Kidney glomerular epithelial cell (primary cell): ENCODE data around the gene TMEM145.

ENCODE experiments used
- DNase-seq: peaks from one replicate; lab custom pipeline; 2025; lab: John Stamatoyannopoulos, UW

TMEM145 gene

GRCh38 chr19:42278452-42279154 lies 34.5 kb upstream of the TMEM145 start:
- no peak for DNase-seq

GRCh38 chr19:42279155-42279901 lies 33.8 kb upstream of the TMEM145 start:
- peak; percentile 8 for DNase-seq

GRCh38 chr19:42279902-42280814 lies 33.0 kb upstream of the TMEM145 start:
- DNase-seq = peak; percentile 68

- no peak for DNase-seq
Observed at GRCh38 chr19:42280815-42281145, 32.3 kb upstream of the TMEM145 start.

- DNase-seq = no peak
Observed at GRCh38 chr19:42281146-42281826, 31.8 kb upstream of the TMEM145 start.

GRCh38 chr19:42281827-42282762 lies 31.0 kb upstream of the TMEM145 start:
- peak; percentile 26 for DNase-seq

- DNase-seq = no peak
Observed at GRCh38 chr19:42282819-42283187, 30.3 kb upstream of the TMEM145 start.

- peak; percentile 77 for DNase-seq
Observed at GRCh38 chr19:42283188-42284065, 29.7 kb upstream of the TMEM145 start.

- DNase-seq = peak; percentile 37
Observed at GRCh38 chr19:42284066-42284501, 29.0 kb upstream of the TMEM145 start.

GRCh38 chr19:42284591-42285341 lies 28.3 kb upstream of the TMEM145 start:
- no peak for DNase-seq

GRCh38 chr19:42285541-42285941 lies 27.6 kb upstream of the TMEM145 start:
- no peak for DNase-seq

GRCh38 chr19:42285988-42286348 lies 27.1 kb upstream of the TMEM145 start:
- DNase-seq = no peak

GRCh38 chr19:42286349-42287016 lies 26.6 kb upstream of the TMEM145 start:
- DNase-seq = no peak

- DNase-seq = no peak
Observed at GRCh38 chr19:42287017-42287826, 25.9 kb upstream of the TMEM145 start.

- DNase-seq = no peak
Observed at GRCh38 chr19:42287827-42288107, 25.3 kb upstream of the TMEM145 start.

- no peak for DNase-seq
Observed at GRCh38 chr19:42288387-42288786, 24.7 kb upstream of the TMEM145 start.

GRCh38 chr19:42288881-42289555 lies 24.1 kb upstream of the TMEM145 start:
- DNase-seq = no peak
